Upper lobe of left lung (tissue), 4 donors: ENCODE data around the gene ATP13A4.

Experiments used
- CTCF ChIP-seq, 6 experiments: fragments of 450-650 bp in 4 of 6; fragments of 200-600 bp in 2 of 6; sonication (generic) in 2 of 6; IDR thresholded peaks; one replicate each; pipeline ENCODE4 v1.5.1; 2016 to 2019; ENCODE audit warnings: antibody characterized with exemption in 6 of 6
- EP300 ChIP-seq, 4 donors: sonication (generic); formaldehyde crosslinking; IDR thresholded peaks; one replicate each; pipeline ENCODE4 v1.5.1; 2017; ENCODE audit warnings: antibody characterized with exemption in 4 of 4, control low read depth in 2 of 4
- POLR2A ChIP-seq, 4 donors: fragments of 450-650 bp; IDR thresholded peaks; one replicate each; pipeline ENCODE4 v1.5.1; 2016 to 2017; ENCODE audit warnings: antibody characterized with exemption in 4 of 4, mild to moderate bottlenecking in 2 of 4
- POLR2AphosphoS5 ChIP-seq, 2 donors: sonication (generic); formaldehyde crosslinking; IDR thresholded peaks; one replicate each; pipeline ENCODE4 v1.5.1; 2017; ENCODE audit warnings: antibody characterized with exemption in 2 of 2

- no peak for TF ChIP-seq CTCF (IDR thresholded peaks at IDR 0.05)
- TF ChIP-seq POLR2AphosphoS5 (IDR thresholded peaks at IDR 0.05) = no peak
- TF ChIP-seq POLR2A (IDR thresholded peaks at IDR 0.05) = no peak
- TF ChIP-seq EP300 (IDR thresholded peaks at IDR 0.05) = no peak
These were observed 158.0 kb downstream of the ATP13A4 start for GRCh38 chr3:193396451-193397244.
